SKM-1 (cell line): ENCODE results near the gene HS2ST1.
"Not testable (repeated sequence)": the region's sequence is repeated elsewhere in the genome, so short reads cannot be mapped to it uniquely, and the experiment has no call there.

ENCODE experiments used
- DNase-seq: peaks from one replicate; lab custom pipeline; 2025; ENCODE audit not compliant: unreplicated experiment; lab: John Stamatoyannopoulos, UW

HS2ST1 gene

DNA sequence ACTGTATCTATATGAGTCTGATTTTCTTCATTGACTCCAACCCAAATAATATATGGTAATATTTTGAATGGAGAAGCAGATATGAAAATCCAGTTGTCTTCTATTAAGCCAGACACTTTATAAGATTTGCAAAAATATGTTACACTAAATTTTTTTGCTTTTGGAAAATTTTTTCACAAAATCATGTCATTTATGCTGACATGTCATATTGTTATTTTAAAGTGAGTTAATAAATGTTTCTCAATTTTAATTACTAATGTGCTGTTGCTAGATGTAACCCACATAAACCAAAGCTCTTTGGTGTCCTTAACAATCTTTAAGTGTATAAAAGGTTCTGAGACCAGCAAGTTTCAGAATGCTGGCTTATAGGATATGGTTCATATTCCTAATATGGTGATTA, 142.5 kb downstream of the HS2ST1 start:
- no peak for DNase-seq

DNA sequence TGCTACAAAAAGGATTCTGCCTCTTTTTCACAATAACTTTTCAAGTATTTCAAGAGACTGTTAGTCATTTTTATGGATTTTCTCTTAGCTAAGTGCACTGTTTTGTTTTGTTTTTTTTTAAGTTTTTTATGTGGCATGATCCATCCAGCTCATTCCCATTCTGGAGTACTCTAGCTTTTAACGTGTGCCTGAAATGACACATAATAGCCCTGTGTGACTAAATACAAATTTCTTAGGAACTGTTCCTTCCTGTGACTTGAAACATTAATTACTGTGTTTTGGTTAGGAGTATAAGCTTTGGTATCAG, 143.9 kb downstream of the HS2ST1 start:
- DNase-seq = no peak

DNA sequence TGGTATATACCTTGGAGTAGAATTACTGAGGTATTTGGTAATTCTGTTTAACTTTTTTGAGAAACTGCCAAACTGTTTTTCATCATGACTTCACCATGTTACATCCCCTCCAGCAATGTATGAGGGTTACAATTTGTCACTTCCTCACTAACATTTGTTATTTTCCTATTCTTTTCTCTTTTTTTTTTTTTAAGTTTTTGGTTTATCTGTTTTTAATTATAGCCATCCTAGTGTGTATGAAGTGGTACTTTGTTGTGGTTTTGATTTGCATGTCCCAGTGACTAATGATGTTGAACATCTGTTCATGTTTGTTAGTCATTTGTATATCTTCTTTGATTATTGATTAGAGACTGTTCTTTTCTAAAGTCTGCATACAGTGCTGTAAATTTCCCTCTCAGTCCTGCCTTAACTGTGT, 147.3 kb downstream of the HS2ST1 start:
- DNase-seq = no peak

- DNase-seq = no peak
These were observed 148.3 kb downstream of the HS2ST1 start for GRCh38 chr1:87062687-87063086.

- no peak for DNase-seq
These were observed 149.9 kb downstream of the HS2ST1 start for GRCh38 chr1:87064309-87064708.

DNA sequence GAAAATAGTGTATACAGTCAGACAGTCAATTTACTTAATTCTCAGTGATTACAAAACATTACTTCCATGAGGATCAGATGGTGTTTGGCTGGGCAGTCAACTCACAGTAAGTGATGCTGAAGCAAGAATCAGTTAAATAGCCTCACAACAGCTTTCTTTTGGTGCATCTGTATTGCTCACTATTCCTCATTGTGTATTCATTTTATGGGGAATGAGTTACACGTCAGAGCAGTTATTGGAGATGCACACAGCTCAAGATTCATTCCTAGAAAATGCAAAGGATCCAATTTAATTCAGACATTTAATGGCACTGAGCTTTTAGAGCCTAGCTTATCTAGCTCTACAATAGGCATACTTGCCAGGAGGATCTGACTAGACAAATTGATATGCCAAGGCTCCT, 150.6 kb downstream of the HS2ST1 start:
- no peak for DNase-seq

DNA sequence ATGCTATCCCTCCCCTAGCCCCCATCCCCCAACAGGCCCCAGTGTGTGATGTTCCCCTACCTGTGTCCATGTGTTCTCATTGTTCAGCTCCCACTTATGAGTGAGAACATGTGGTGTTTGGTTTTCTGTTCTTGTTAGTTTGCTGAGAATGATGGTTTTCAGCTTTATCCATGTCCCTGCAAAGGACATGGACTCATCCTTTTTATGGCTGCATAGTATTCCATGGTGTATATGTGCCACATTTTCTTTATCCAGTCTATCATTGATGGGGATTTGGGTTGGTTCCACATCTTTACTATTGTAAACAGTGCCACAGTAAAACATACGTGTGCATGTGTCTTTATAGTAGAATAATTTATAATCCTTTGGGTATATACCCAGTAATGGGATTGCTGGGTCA, 152.3 kb downstream of the HS2ST1 start:
- not testable (repeated sequence) for DNase-seq

GRCh38 chr1:87072411-87072810, 158.0 kb downstream of the HS2ST1 start:
- no peak for DNase-seq

GRCh38 chr1:87072904-87073303, 158.5 kb downstream of the HS2ST1 start:
- no peak for DNase-seq

DNA sequence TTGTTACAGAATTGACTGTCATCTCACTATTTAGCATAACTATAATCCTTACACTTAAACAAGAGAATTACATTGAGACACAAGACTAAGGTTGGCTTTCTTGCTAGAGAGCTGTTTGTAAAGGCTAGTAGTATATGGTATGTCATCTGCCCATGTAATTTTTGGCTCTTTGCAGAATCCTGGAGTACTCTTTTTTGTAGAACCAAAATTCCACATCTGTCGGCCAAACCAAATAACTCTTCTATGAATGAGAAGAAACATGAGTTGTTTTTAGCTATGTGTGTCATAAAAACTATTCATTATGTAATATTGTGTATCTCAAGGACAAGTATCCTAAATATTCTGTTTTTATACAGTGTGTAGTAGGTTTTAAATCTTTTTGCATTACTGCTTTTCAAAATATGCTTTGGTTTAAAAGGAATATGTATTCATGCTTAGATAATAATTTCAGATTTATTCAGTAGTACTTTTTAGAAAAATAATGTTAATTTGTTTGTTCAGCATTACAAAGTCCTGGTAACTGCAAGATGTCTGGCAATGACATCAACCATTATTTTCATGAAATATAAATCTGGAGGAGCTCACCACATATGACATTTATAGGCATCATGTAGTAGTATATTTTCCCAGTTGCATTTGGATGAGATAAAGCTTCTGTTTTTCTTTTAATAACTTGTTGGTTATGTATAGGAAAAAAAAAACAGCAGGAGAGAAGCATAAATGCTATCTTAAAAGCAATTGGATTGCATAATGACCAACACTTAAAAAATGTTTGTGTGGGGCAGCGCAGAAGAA, 159.8 kb downstream of the HS2ST1 start:
- no peak for DNase-seq

- DNase-seq = no peak
These were observed 163.7 kb downstream of the HS2ST1 start for GRCh38 chr1:87077959-87078639.

DNA sequence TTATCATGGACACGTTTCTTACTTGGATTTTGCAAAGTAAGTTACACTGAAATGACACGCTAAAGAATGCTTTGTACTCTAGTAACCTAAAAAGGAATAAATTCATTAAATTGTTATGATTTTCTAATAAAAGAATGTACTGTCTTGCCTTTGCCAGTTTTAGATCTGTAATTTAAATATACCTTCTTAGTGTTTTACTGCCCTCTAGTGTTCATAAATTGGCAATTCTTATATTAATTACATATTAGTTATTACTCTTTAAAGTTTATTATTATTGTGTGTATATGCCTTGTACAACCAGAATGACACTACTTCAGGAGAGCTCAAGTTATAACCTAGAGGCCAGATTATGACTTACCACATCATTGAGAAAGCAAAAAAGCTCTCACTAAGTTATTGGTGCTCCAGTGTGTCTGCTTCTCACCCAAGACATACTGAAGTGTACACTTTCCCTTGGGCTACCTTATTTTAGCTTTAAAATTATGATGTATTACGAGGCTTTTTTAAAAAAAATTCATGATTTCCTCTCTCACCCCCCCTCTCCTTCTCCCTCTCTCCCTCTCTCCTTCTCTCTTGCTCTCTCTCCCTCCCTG, 169.9 kb downstream of the HS2ST1 start:
- peak; percentile 19 for DNase-seq

- no peak for DNase-seq
These were observed 171.7 kb downstream of the HS2ST1 start for GRCh38 chr1:87086120-87086519.

GRCh38 chr1:87089070-87089736, 174.8 kb downstream of the HS2ST1 start:
- DNase-seq = no peak

DNA sequence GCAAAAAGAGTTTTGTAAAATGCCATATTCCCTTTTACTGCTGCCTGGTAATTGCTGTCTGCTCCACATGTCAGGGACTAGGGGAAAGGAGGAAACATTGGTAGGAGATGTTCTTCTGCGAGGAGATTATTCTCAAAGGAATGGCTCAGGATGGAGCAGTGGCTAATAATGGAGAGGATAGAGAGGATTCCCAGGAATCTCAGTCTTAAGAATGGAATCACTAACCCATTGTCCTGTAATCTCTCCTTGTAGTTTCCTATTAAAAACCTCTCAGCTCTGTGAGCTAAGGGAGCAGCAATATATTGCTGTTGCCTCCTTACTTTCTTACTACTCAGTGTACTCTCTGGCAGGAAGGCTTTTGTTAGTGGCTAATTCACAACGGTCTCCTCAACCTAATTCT, 175.4 kb downstream of the HS2ST1 start:
- DNase-seq = no peak

GRCh38 chr1:87091425-87091824, 177.0 kb downstream of the HS2ST1 start:
- DNase-seq = peak; percentile 36

DNA sequence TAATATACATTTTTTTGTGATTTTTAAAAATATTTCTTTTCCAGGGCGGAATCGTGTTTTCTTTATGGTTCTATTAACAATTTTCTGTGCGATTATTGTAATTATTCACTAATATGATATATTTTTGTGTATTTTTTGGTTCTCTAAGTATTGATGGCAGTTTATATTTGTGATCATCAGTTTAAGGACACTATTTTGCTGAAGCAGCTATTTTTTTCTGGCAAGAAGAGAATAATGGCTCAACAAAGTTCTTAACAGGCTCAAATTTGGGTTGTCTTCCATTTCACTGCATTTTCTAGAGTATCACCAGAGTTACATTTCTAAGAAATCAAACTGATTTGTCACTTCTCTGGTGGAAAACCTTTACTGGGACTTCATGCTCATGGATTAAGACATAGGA, 178.4 kb downstream of the HS2ST1 start:
- no peak for DNase-seq

DNA sequence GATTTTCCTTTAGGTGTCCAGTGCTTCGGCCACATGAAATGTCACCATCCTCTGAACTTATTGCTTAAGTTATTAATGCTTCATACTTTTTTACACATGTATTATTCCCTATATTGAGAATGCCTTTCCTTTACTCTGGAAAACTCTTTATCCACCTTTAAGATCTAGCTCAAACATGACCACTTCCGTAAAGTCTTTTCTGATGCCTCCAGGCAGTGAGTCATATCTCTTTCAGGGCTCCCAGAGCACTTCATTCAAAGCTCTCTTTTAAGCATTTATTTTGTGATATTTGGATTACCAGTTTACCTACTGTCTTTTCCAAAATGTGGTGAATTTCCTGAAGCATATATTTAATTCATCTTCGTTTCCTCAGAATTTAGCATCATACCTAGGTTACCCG, 178.9 kb downstream of the HS2ST1 start:
- DNase-seq = no peak

DNA sequence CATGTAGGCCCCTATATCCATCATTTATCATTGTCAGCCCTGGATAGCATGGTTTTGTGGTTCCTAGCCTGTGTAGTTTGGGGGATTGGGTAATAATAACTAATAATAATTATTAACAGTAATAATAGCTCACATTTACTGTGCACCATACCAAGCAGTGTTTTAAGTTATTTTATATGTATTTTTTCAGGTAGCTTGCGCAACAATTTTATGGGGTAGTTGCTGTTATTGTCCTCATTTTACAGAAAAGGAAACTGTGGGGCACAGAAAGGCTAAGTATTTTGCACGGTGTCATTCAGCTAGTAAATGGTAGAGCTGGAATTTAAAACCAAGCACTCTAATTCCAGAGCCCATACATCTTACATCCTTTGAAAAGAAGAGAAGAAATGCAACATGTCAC, 179.8 kb downstream of the HS2ST1 start:
- no peak for DNase-seq

DNA sequence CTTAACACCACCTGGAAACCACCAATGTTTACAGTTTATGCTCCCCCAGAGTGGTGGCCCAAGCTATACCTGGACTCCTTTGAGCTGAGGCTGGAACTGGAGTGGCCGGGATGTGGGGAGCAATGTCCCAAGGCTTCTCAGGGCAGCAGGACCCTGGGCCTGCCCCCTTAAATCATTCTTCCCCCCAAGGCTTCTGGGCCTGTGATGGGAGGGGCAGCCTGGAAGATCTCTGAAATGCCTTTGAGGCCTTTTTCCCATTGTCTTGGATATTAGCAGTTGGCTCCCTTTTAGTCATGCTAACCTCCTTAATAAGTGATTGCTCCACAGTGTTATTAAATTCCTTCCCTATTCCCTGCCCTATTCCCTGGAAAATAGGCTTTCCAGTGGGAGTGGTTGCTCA, 185.8 kb downstream of the HS2ST1 start:
- DNase-seq = no peak

DNA sequence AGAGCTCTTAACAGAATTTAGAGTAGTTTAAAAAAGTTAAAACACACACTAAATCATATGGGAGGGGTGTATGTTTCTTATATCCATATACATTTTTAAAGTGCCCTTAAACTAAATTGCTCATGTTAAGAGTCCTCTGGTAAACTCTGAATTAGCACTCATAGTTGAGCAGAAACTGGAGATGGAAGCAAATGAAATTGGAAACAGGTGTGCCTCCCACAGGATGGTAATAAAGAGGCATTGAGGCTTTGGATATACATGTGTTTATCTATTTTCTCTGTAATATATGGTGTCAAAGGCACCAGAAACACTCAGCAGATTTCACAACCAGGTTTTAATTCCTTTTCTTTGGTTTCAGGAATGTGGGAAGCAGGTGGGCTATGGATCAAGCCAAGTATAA, 188.6 kb downstream of the HS2ST1 start:
- DNase-seq = no peak

DNA sequence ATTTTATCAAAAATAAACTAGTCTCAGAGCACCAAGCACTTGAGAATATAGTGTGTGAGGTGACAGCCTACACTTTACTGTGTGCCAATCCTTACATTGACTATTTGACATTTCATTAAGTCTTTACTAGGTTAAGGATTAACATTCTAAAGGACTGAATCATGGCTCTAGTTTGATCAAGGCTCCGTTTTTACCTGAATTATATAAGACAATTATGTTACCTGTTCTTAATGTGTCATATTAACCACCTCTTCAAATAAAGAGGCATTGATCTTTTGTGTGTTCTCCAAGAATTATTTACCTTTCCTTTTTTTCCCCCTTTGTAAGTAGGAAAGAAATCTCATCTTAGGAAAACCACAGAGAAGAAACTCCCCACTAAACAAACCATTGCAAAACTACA, 189.7 kb downstream of the HS2ST1 start:
- no peak for DNase-seq
